Measurements from ENCODE around the gene MACROD2.

GRCh38 chr20:15860850-15861249, 1865.5 kb downstream of the MACROD2 start:
- TF ChIP-seq POLR2A (IDR thresholded peaks at IDR 0.05) (no peak), CTCF (IDR thresholded peaks at IDR 0.05) (no peak)

All from uterus (tissue), 2 donors.